HFFc6 (cell line): ENCODE measurements around the gene N4BP3. TPM values are rescaled to one million over a fixed set of nuclear protein-coding genes. Genes with fewer than 3 reads are reported as not detected.
A peak's percentile ranks its signal among the peaks of the same experiment; 100 is the strongest.

Source experiments
- DNase-seq: peaks from one replicate; pipeline ENCODE4 v3.0.0-alpha.2; 2018
- H3K27ac Mint-ChIP-seq: 2 replicates; pipeline ENCODE4 v1.8.0; 2020; ENCODE audit warnings: mild to moderate bottlenecking, mixed read lengths
- H3K27me3 Mint-ChIP-seq: 2 replicates; pipeline ENCODE4 v1.8.0; 2021; ENCODE audit warnings: mild to moderate bottlenecking, moderate library complexity, mixed read lengths; ENCODE audit not compliant: insufficient read depth
- H3K36me3 Mint-ChIP-seq: 2 replicates; pipeline ENCODE4 v1.8.0; 2021; ENCODE audit warnings: low read depth, mixed read lengths
- H3K4me1 Mint-ChIP-seq: 2 replicates; pipeline ENCODE4 v1.8.0; 2020; ENCODE audit warnings: low read depth, mixed read lengths
- H3K4me3 Mint-ChIP-seq: 2 replicates; pipeline ENCODE4 v1.8.0; 2020; ENCODE audit warnings: mild to moderate bottlenecking, moderate library complexity, mixed read lengths
- H3K9me3 Mint-ChIP-seq: 2 replicates; pipeline ENCODE4 v1.8.0; 2020; ENCODE audit warnings: mild to moderate bottlenecking, mixed read lengths
- CTCF ChIP-seq: fragments of 200-600 bp; sonication (generic); IDR thresholded peaks from 2 replicates; pipeline ENCODE4 v1.5.0; 2021; ENCODE audit warnings: antibody characterized with exemption, mild to moderate bottlenecking
- total RNA-seq, 6 experiments: library from RNA; stranded (reverse); fragmentation: NEBNext Ultra II Directional; extraction: Animal tissue kit (Norgen Biotek cat#: 25700); gene quantifications; 2 replicates in 1 of 6; 3 replicates in 5 of 6; pipeline ENCODE4 v1.2.3, GENCODE V29; 2021

The N4BP3 gene
- total RNA-seq, 6 experiments from 2014 or later: 0.03 to 0.05 (median 0.05) TPM; not detected in 3

GRCh38 chr5:178147406-178147805 lies 34.1 kb downstream of the N4BP3 start:
- Mint-ChIP-seq H3K4me1 (peaks cover 25% of the 10 kb centered on the region), H3K4me3 (no peak overlapping the region), H3K36me3 (peaks cover 38% of the 10 kb centered on the region; the same call in 1 of the 2 replicates), H3K9me3 (no peaks in the 10 kb centered on the region), H3K27ac (no peak overlapping the region), H3K27me3 (no peaks in the 10 kb centered on the region; the same call in 1 of the 2 replicates)
- no peak for DNase-seq
- TF ChIP-seq CTCF: no peak

DNA sequence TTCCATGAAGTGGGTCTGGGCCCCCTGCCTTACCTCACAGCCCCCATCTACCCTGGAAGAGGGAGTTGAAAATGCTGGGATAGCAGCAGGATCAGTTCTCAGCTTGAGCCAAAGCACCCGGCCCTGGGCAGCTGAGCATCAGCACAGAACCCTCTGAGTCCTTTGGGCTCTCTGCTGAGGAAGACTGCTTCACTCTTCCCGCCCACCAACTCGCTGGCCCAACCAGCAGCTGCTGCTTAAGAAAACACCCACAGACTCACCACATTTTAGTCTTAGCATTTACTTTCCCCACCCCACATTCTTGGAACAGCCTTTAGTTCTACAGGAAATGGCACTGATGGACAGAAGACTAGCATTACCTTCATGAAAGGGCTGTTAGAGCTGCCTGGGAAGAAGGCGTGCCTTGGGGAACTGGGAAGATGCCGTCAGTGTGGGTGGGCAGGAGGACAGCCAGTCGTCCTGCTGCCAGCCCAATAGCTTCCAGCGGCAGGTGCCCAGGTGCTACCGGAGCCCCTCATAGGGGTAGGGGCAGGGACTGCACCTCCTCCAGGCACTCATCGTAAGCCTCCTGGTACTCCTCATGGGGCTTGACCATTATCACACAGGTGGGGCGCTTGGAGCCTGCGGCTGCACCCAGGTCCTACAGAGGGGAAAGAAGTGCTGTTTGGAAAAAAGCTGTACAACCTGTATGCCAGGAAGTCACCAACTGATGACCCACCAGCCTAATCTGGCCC lies 36.0 kb downstream of the N4BP3 start:
- Mint-ChIP-seq H3K4me3 (no peak overlapping the region), H3K27ac (no peak overlapping the region), H3K36me3 (peaks cover 38% of the 10 kb centered on the region; the same call in 1 of the 2 replicates), H3K4me1 (peaks cover 35% of the 10 kb centered on the region), H3K9me3 (no peaks in the 10 kb centered on the region), H3K27me3 (no peaks in the 10 kb centered on the region; the same call in 1 of the 2 replicates)
- DNase-seq: no peak
- no peak for TF ChIP-seq CTCF

GRCh38 chr5:178150977-178151734 lies 37.8 kb downstream of the N4BP3 start:
- Mint-ChIP-seq H3K4me3 (peak overlapping the region; percentile 62), H3K36me3 (peaks cover 38% of the 10 kb centered on the region; the same call in 1 of the 2 replicates), H3K27me3 (no peaks in the 10 kb centered on the region; the same call in 1 of the 2 replicates), H3K4me1 (peaks cover 35% of the 10 kb centered on the region), H3K9me3 (no peaks in the 10 kb centered on the region), H3K27ac (peak overlapping the region; percentile 32; the same call in 1 of the 2 replicates)
- DNase-seq: no peak
- peak; percentile 27 for TF ChIP-seq CTCF

- peaks cover 37% of the 10 kb centered on the region; the same call in 1 of the 2 replicates for H3K36me3 Mint-ChIP-seq
- no peak for TF ChIP-seq CTCF
- H3K4me1 Mint-ChIP-seq: peaks cover 30% of the 10 kb centered on the region
- H3K27ac Mint-ChIP-seq: peak overlapping the region; percentile 88
- H3K27me3 Mint-ChIP-seq: no peaks in the 10 kb centered on the region; the same call in 1 of the 2 replicates
- H3K9me3 Mint-ChIP-seq: no peaks in the 10 kb centered on the region
- H3K4me3 Mint-ChIP-seq: peak overlapping the region; percentile 95
- DNase-seq: no peak
These were observed 39.4 kb downstream of the N4BP3 start for GRCh38 chr5:178152491-178153444.
